Activated B cell treated with CpG ODN at 0.5 μM for 24 hours (primary cell): ENCODE results near the gene IGHMBP2. TPM values are rescaled to one million over a fixed set of nuclear protein-coding genes. Genes with fewer than 3 reads are reported as not detected.

Experiments used
- ATAC-seq: fragments of 200-7000 bp; cut with Tn5 transposase; one replicate; pipeline ENCODE4 v1.10.0; 2021; ENCODE audit warnings: low read depth, mild to moderate bottlenecking, moderate library complexity
- CTCF ChIA-PET: fragments of 350-600 bp; sonication (Branson Sonifier 250); formaldehyde crosslinking; loops from one replicate; lab custom pipeline; 2021; ENCODE audit warnings: antibody characterized with exemption; lab: Charles Lee
- POLR2A ChIA-PET: fragments of 350-600 bp; sonication (Branson Sonifier 250); formaldehyde crosslinking; loops from one replicate; lab custom pipeline; 2021; ENCODE audit warnings: antibody characterized with exemption; lab: Charles Lee
- DNase-seq: peaks from one replicate; pipeline ENCODE4 v3.0.0; 2022
- H3K27ac Mint-ChIP-seq: one replicate; pipeline ENCODE4 v1.8.0; 2020; ENCODE audit warnings: mixed read lengths
- H3K27me3 Mint-ChIP-seq: one replicate; pipeline ENCODE4 v1.8.0; 2021; ENCODE audit warnings: mixed read lengths
- H3K36me3 Mint-ChIP-seq: one replicate; pipeline ENCODE4 v1.8.0; 2021; ENCODE audit warnings: low read depth, mixed read lengths
- H3K4me1 Mint-ChIP-seq: one replicate; pipeline ENCODE4 v1.8.0; 2021; ENCODE audit warnings: mixed read lengths
- H3K4me3 Mint-ChIP-seq: one replicate; pipeline ENCODE4 v1.8.0; 2020; ENCODE audit warnings: mild to moderate bottlenecking, mixed read lengths
- H3K9me3 Mint-ChIP-seq: one replicate; pipeline ENCODE4 v1.8.0; 2020; ENCODE audit warnings: mixed read lengths
- CTCF ChIP-seq: fragments of 200-600 bp; IDR thresholded peaks from one replicate; pipeline ENCODE4 v1.8.0; 2022; ENCODE audit warnings: antibody characterized with exemption, mild to moderate bottlenecking
- intact Hi-C: fragments of 100-400 bp; cut with micrococcal nuclease; formaldehyde crosslinking; loops from one replicate; pipeline ENCODE4 v1.15.1; 2024
- total RNA-seq: library from RNA; stranded (reverse); gene quantifications from 2 replicates; pipeline ENCODE4 v1.2.3, GENCODE V29; 2022

The IGHMBP2 gene
- total RNA-seq, 1 donor from 2014 or later = 33.8 TPM

- peaks cover 23% of the 10 kb centered on the region for H3K27me3 Mint-ChIP-seq
- ChIA-PET CTCF (no interaction called here), POLR2A (no interaction called here)
- intact Hi-C loops = no loop called here
- H3K9me3 Mint-ChIP-seq = peaks cover 8% of the 10 kb centered on the region
- no peak overlapping the region for H3K27ac Mint-ChIP-seq
- no peaks in the 10 kb centered on the region for H3K4me1 Mint-ChIP-seq
- DNase-seq = no peak
- ATAC-seq = no peak
- no peaks in the 10 kb centered on the region for H3K36me3 Mint-ChIP-seq
- no peak overlapping the region for H3K4me3 Mint-ChIP-seq
- no peak for TF ChIP-seq CTCF
These were observed 83.5 kb downstream of the IGHMBP2 start for GRCh38 chr11:68987211-68987610.

GRCh38 chr11:68988491-68988890 lies 84.8 kb downstream of the IGHMBP2 start:
- ATAC-seq (no peak), DNase-seq (no peak)
- no peaks in the 10 kb centered on the region for H3K4me1 Mint-ChIP-seq
- intact Hi-C loops = no loop called here
- no peak overlapping the region for H3K27ac Mint-ChIP-seq
- CTCF ChIA-PET = no interaction called here
- no peak for TF ChIP-seq CTCF
- POLR2A ChIA-PET = no interaction called here
- H3K9me3 Mint-ChIP-seq = peaks cover 8% of the 10 kb centered on the region
- H3K27me3 Mint-ChIP-seq = peaks cover 29% of the 10 kb centered on the region
- H3K36me3 Mint-ChIP-seq = no peaks in the 10 kb centered on the region
- no peak overlapping the region for H3K4me3 Mint-ChIP-seq

Other genes with a start within 250 kb of the IGHMBP2 start
- gene GAL, start 219.3 kb upstream of the IGHMBP2 start, total RNA-seq = not detected in 2 replicates
- gene TESMIN, start 152.4 kb upstream of the IGHMBP2 start, total RNA-seq = 1.8 and 3.0 TPM in 2 replicates
- gene CPT1A, start 62.0 kb upstream of the IGHMBP2 start, total RNA-seq = 16.7 and 17.2 TPM in 2 replicates
- gene MRPL21, start 59 bp upstream of the IGHMBP2 start, total RNA-seq = 49.9 and 60.0 TPM in 2 replicates
- gene MRGPRD, start 77.1 kb downstream of the IGHMBP2 start, total RNA-seq = not detected in 2 replicates
- not detected in 2 replicates for gene MRGPRF, start 109.4 kb downstream of the IGHMBP2 start, total RNA-seq
- gene TPCN2, start 145.0 kb downstream of the IGHMBP2 start, total RNA-seq = 29.1 and 35.4 TPM in 2 replicates